ENCODE measurements around the gene GPC1. TPM values are rescaled to one million over a fixed set of nuclear protein-coding genes. Genes with fewer than 3 reads are reported as not detected.

Gene GPC1
- polyA plus RNA-seq, 1 experiment, result 126 TPM

- no peak overlapping the region for H3K4me3 ChIP-seq (ENCODE audit: low read depth, low read length)
- DNase-seq (ENCODE audit: low read depth), result no peak
- H3K36me3 ChIP-seq (ENCODE audit: control insufficient read depth, insufficient read depth, low read length), result no peaks in the 10 kb centered on the region
- no peaks in the 10 kb centered on the region for H3K27me3 ChIP-seq (ENCODE audit: control insufficient read depth, insufficient read depth, low read length)
- POLR2A ChIA-PET, result no interaction called here
- CTCF ChIA-PET, result interaction anchor here (1.0 to 1.6 kb wide), 2 partner anchors 13 to 18 kb away, joined by 3 to 5 read pairs; no protein-coding TSS in a partner anchor
- TF ChIP-seq CTCF (IDR thresholded peaks at IDR 0.05; ENCODE audit: insufficient read depth, low read depth, low read length), result no peak
Measured at GRCh38 chr2:240425697-240426096, 9.8 kb upstream of the GPC1 start.

GRCh38 chr2:240426845-240427721 lies 8.4 kb upstream of the GPC1 start:
- Histone ChIP-seq H3K27me3 (ENCODE audit: control insufficient read depth, insufficient read depth, low read length) (no peaks in the 10 kb centered on the region), H3K4me3 (ENCODE audit: low read depth, low read length) (no peak overlapping the region), H3K36me3 (ENCODE audit: control insufficient read depth, insufficient read depth, low read length) (no peaks in the 10 kb centered on the region)
- POLR2A ChIA-PET, result no interaction called here
- CTCF ChIA-PET, result interaction anchor here (0.8 to 1.6 kb wide), 4 partner anchors 9 to 20 kb away, joined by 3 to 5 read pairs (median 4); partner anchors contain the start of gene GPC1
- DNase-seq (ENCODE audit: low read depth), result no peak
- no peak for TF ChIP-seq CTCF (IDR thresholded peaks at IDR 0.05; ENCODE audit: insufficient read depth, low read depth, low read length)

- H3K27me3 ChIP-seq (ENCODE audit: control insufficient read depth, insufficient read depth, low read length), result no peaks in the 10 kb centered on the region
- no peak overlapping the region for H3K4me3 ChIP-seq (ENCODE audit: low read depth, low read length)
- DNase-seq (ENCODE audit: low read depth), result no peak
- H3K36me3 ChIP-seq (ENCODE audit: control insufficient read depth, insufficient read depth, low read length), result no peaks in the 10 kb centered on the region
- no peak for TF ChIP-seq CTCF (IDR thresholded peaks at IDR 0.05; ENCODE audit: insufficient read depth, low read depth, low read length)
- POLR2A ChIA-PET, result no interaction called here
- CTCF ChIA-PET, result interaction anchor here (0.8 to 1.0 kb wide), 2 partner anchors 17 to 18 kb away, joined by 3 to 4 read pairs; no protein-coding TSS in a partner anchor
Measured at GRCh38 chr2:240427729-240428128, 7.7 kb upstream of the GPC1 start.

- Histone ChIP-seq H3K36me3 (ENCODE audit: control insufficient read depth, insufficient read depth, low read length) (no peaks in the 10 kb centered on the region), H3K27me3 (ENCODE audit: control insufficient read depth, insufficient read depth, low read length) (no peaks in the 10 kb centered on the region), H3K4me3 (ENCODE audit: low read depth, low read length) (no peak overlapping the region)
- ChIA-PET CTCF (interaction anchor here (1.0 kb wide), 1 partner anchor 18 kb away, joined by 3 read pairs; no protein-coding TSS in a partner anchor), POLR2A (no interaction called here)
- TF ChIP-seq CTCF (IDR thresholded peaks at IDR 0.05; ENCODE audit: insufficient read depth, low read depth, low read length), result no peak
- DNase-seq (ENCODE audit: low read depth), result no peak
Measured at GRCh38 chr2:240428245-240428644, 7.2 kb upstream of the GPC1 start.

- ChIA-PET POLR2A (no interaction called here), CTCF (no interaction called here)
- H3K27me3 ChIP-seq (ENCODE audit: control insufficient read depth, insufficient read depth, low read length), result no peaks in the 10 kb centered on the region
- TF ChIP-seq CTCF (IDR thresholded peaks at IDR 0.05; ENCODE audit: insufficient read depth, low read depth, low read length), result no peak
- DNase-seq (ENCODE audit: low read depth), result no peak
- H3K4me3 ChIP-seq (ENCODE audit: low read depth, low read length), result no peak overlapping the region
- H3K36me3 ChIP-seq (ENCODE audit: control insufficient read depth, insufficient read depth, low read length), result no peaks in the 10 kb centered on the region
Measured at GRCh38 chr2:240429341-240429871, 6.1 kb upstream of the GPC1 start.

All from BJ (cell line).